ENCODE results near the gene ANKS1A.
"Not testable (repeated sequence)": the region's sequence is repeated elsewhere in the genome, so short reads cannot be mapped to it uniquely, and the experiment has no call there.

ANKS1A gene

DNA sequence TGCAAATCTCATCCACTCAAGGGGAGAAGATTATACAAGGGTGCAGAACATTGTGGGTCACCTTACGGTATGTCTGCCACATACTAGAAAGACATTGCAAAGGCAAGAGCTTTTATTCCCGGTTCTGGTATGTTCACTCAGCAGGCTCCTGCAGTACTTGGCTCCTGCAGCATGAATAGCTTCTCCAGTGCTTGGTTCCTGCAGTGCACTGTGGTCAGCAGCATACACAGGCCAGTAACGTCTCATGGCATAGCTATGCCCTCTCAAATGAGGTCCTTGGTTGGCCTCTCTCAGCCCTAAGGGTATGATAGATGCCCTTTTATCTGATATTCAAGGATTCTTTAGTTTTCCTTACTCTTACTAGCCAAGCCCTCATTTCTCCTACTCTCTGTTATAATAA lies 239.4 kb downstream of the ANKS1A start:
- DNase-seq, result no peak

DNA sequence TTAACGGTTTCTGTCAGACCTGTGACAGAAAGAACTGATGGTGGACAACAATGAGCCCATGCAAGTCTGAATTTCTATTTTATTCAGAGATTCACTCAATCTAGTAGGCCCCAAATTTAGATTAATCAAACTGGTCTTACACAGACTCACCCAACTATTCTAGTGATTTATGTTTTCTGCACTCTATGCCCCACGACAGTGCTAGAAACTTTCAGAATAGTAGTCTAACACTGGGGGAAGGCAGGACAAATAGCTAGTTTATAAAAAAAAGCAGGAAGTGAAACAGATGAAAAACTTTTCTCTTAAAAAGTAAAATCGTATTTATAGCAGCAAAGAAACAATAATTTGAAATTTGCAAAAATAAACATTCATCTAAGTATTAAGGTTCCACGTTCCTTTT lies 247.1 kb downstream of the ANKS1A start:
- no peak for DNase-seq

DNA sequence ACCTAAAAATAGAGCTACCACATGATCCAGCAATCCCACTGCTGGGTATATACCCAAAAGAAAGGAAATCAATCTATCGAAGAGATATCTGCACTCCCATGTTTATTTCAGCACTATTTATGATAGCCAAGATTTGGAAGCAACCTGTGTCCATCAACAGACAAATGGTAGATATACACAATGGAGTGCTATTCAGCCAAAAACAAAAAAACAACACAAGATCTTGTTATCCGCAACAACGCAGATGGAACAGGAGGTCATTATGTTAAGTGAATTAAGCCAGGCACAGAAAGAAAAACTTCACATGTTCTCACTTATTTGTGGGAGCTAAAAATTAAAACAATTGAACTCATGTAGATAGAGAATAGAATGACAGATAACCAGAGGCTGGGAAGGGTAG lies 249.1 kb downstream of the ANKS1A start:
- not testable (repeated sequence) for DNase-seq

DNA sequence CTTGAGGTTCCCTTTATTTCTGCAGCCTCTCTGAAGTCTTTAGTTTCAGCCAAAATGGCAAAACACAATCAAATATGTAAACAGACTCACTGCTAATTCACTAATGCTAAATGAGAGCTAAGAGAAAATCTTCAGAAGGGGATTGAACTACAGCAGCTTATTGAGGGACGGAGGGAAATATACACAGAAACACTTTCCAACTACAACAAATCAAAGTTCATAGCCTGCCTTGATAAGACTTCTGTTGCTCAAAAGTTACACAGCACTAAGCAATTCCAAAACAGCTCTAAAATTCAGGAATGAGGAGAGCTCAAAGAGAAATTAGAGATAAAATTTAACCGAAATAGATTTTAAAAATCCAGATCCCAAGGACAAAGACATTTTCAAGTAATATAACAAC lies 250.4 kb downstream of the ANKS1A start:
- DNase-seq, result no peak

DNA sequence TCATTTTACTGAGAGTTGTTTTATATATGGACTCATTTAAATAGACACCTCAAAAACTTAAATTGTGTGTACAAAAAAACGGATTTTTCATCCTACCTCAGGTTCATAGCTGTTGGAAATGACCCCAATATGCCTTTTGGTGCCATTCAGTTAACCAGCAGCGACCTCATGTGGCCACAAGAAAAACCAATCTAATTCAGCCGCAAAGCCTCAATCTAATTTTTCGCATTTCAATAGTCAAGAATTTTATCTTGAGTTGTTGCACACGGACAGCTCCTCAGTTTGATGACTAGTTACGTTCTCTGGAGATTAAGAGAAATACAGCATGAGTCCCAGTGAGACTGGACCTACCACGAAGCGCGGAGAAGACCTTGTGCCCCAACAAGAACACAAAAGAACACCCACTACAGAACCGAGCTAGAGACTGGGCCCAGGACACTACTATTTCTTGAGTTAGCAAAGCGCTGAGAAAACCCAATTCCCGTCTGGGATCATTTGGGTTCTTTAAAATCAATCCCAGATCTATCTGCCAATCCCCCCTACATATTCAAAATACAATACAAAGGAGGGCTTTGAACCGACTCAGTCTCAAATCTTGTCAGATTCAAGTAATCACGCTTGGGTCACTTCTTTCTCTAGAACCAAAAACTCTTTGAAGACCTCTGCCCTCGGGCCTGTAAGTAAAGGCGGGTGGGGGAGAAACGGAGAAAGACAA lies 251.0 kb downstream of the ANKS1A start:
- DNase-seq, result peak; percentile 35

DNA sequence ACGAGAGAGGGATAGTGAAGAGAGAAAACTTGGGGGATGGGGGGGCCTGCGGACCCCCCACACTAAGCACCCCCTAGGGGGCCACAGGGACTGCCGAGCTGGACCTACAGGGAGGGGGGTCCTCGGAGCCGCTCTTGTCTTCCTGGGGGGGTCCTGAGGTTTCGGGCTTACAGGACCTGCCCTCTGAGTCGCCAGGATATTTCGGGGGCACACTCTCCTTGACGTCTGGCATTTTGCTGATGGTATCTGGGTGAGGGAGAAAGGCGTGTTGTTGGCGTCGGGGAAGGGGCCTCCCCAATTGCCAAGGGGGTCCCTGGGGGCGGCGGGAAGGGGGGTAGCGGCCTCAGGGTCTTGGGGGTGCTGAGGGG lies 251.6 kb downstream of the ANKS1A start:
- DNase-seq, result no peak

All from T-helper 9 cell (primary cell).